NT2/D1 (cell line): ENCODE data around the gene MALL.

ENCODE experiments used
- SUZ12 ChIP-seq: IDR thresholded peaks from 2 replicates; pipeline ENCODE4 v1.6.1; 2011; ENCODE audit not compliant: insufficient read length, insufficient read depth; ENCODE audit errors: extremely low read depth
- YY1 ChIP-seq: IDR thresholded peaks from 2 replicates; pipeline ENCODE4 v1.6.1; 2011; ENCODE audit not compliant: insufficient read length, insufficient read depth
- ZNF274 ChIP-seq: IDR thresholded peaks from 2 replicates; pipeline ENCODE4 v1.6.1; 2011; ENCODE audit warnings: mild to moderate bottlenecking, low read depth, low read length

DNA sequence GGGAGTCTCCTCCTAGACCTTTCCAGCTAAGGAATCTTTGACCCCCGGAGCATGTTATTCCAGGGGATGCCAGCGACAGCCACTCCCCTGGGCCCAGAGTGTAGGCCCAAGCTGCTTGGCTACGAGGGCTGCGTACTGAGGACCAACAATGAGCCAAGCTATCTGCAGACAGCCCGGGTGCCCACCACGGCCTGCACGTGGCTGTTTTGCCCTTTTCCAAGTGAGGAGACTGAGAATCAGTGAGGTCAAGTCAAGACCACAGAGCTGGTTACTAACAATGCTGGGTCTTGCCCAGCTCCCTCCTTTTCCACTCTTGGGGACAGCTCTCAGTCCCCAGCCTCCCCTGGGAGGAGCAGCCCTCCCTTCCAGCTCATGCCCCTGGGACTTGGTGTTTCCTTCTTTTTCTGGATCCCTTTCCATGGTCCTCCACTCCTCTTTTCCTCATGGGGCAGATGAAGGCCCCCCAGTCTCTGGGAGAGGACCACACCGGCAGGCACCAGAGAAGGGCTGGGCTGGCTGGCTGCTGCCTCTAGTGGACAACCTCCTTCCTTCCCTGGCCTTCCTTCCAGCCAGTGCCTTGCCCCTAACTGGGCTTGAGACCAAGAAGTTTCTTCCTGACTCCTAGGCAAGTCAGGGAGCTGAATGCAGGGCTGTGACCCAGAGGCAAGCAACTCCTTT, 550 bp upstream of the MALL start:
- TF ChIP-seq YY1 (no peak), ZNF274 (no peak), SUZ12 (peak; percentile 41)
